K562 (cell line): ENCODE results near the gene CSRNP3. TPM values are rescaled to one million over a fixed set of nuclear protein-coding genes. Genes with fewer than 3 reads are reported as not detected.

Source experiments
- ATAC-seq: fragments of 200-7000 bp; cut with Tn5 transposase; 3 replicates; pipeline ENCODE4 v1.9.1; 2020; ENCODE audit warnings: moderate library complexity
- BruUV-seq: library from RNA; stranded (reverse); fragments of 400-500 nt; replicated peaks from 2 replicates; lab custom pipeline; 2021; lab: Mats Ljungman, UMichigan
- CTCF ChIA-PET: fragments of 300-600 bp; formaldehyde crosslinking; extraction: SDS; loops from one replicate; lab custom pipeline; 2021; ENCODE audit warnings: low intra/inter-chr PET ratio; lab: Yijun Ruan, JAX
- POLR2A ChIA-PET: fragments of 300-600, 350-650 bp; sonication (Branson Sonifier 250); formaldehyde crosslinking; extraction: SDS; loops from one replicate; lab custom pipeline; 2021; ENCODE audit warnings: antibody characterized with exemption, inconsistent platforms; lab: Yijun Ruan, JAX
- DNase-seq, 4 experiments: peaks; one replicate each; pipeline versions ENCODE4 v3.0.0 to v3.0.0-alpha.2; 2011 to 2018; ENCODE audit warnings: low spot score in 3 of 4, mixed read lengths in 3 of 4; ENCODE audit errors: extremely low read depth in 1 of 4
- FAIRE-seq: peaks from 2 replicates; lab custom pipeline; 2011; peaks lifted over from hg19 to GRCh38; lab: Jason Lieb, UNC
- H2AFZ ChIP-seq: 2 replicates; pipeline ENCODE4 v1.6.0; 2011; ENCODE audit warnings: low read depth, low read length, control low read depth, inconsistent platforms
- H3K27ac ChIP-seq: fragments of 200-600 bp; 3 replicates; pipeline ENCODE4 v1.8.0; 2011; ENCODE audit warnings: low read depth, mild to moderate bottlenecking, control low read depth, inconsistent platforms, low read length, moderate library complexity, mixed read lengths; ENCODE audit errors: extremely low read depth
- H3K27me3 ChIP-seq, 2 experiments: fragments of 300-600 bp in 1 of 2; 2 replicates in 1 of 2; 3 replicates in 1 of 2; pipeline versions ENCODE4 v1.6.0 to v1.8.0; 2011; ENCODE audit warnings: inconsistent platforms in 2 of 2, low read length in 2 of 2, mild to moderate bottlenecking in 1 of 2, mixed read lengths in 1 of 2, moderate library complexity in 1 of 2; ENCODE audit not compliant: control insufficient read depth in 2 of 2, insufficient read depth in 2 of 2
- H3K36me3 ChIP-seq: fragments of 300-600 bp; 3 replicates; pipeline ENCODE4 v1.8.0; 2011; ENCODE audit warnings: mild to moderate bottlenecking, low read length, inconsistent platforms; ENCODE audit not compliant: control insufficient read depth, insufficient read depth
- H3K4me1 ChIP-seq, 2 experiments: fragments of 200-600 bp in 1 of 2; replicated peaks in 1 of 2; 2 replicates in 1 of 2; 3 replicates in 1 of 2; pipeline versions ENCODE4 v1.5.1 to v1.8.0; 2011; ENCODE audit warnings: inconsistent platforms in 2 of 2, low read length in 2 of 2, mild to moderate bottlenecking in 1 of 2, mixed read lengths in 1 of 2, moderate library complexity in 1 of 2; ENCODE audit not compliant: control insufficient read depth in 2 of 2, insufficient read depth in 2 of 2
- H3K4me2 ChIP-seq: 2 replicates; pipeline ENCODE4 v1.6.1; 2011; ENCODE audit warnings: low read length, control low read depth, inconsistent platforms, mixed read lengths; ENCODE audit not compliant: insufficient read depth
- H3K4me3 ChIP-seq: fragments of 200-600 bp; sonication (generic), shearing (Covaris generic); 2 replicates; pipeline ENCODE4 v1.5.1; 2016; ENCODE audit warnings: control low read depth, inconsistent platforms
- H3K79me2 ChIP-seq: fragments of 200-600 bp; 3 replicates; pipeline ENCODE4 v1.8.0; 2011; ENCODE audit warnings: low read length, inconsistent platforms; ENCODE audit not compliant: control insufficient read depth, insufficient read depth
- H3K9ac ChIP-seq, 2 experiments: 2 replicates each; pipeline versions ENCODE4 v1.6.0 to v1.6.1; 2011; ENCODE audit warnings: low read depth in 2 of 2, low read length in 2 of 2, control low read depth in 1 of 2, inconsistent platforms in 1 of 2, mild to moderate bottlenecking in 1 of 2, mixed read lengths in 1 of 2; ENCODE audit not compliant: insufficient read depth in 1 of 2
- H3K9me1 ChIP-seq: one replicate; pipeline ENCODE4 v1.6.0; 2011; ENCODE audit warnings: inconsistent platforms, mild to moderate bottlenecking, low read length, moderate library complexity; ENCODE audit not compliant: control insufficient read depth, insufficient read depth
- H3K9me3 ChIP-seq: replicated peaks from 2 replicates; pipeline ENCODE4 v1.5.1; 2011; ENCODE audit warnings: low read depth, low read length, inconsistent platforms; ENCODE audit not compliant: control insufficient read depth, insufficient read depth
- H4K20me1 ChIP-seq: replicated peaks from 2 replicates; pipeline ENCODE4 v1.6.1; 2011; ENCODE audit warnings: low read length, inconsistent platforms, mixed read lengths; ENCODE audit not compliant: control insufficient read depth, insufficient read depth
- BHLHE40 ChIP-seq: IDR thresholded peaks from 2 replicates; pipeline ENCODE4 v1.6.1; 2011; ENCODE audit warnings: low read length, improper control_type of control experiment
- CBFB ChIP-seq: sonication (generic); formaldehyde crosslinking; IDR thresholded peaks from 2 replicates; pipeline ENCODE4 v1.4.0; 2020; ENCODE audit warnings: mild to moderate bottlenecking, missing genetic modification reagents
- CBX1 ChIP-seq: sonication (generic); IDR thresholded peaks from 2 replicates; pipeline ENCODE4 v1.6.1; 2016; ENCODE audit warnings: antibody characterized with exemption, low read depth, mild to moderate bottlenecking
- MTA1 ChIP-seq: fragments of 450-650 bp; IDR thresholded peaks from 2 replicates; pipeline ENCODE4 v1.6.1; 2017; ENCODE audit warnings: borderline replicate concordance
- RBBP5 ChIP-seq: fragments of 200-600 bp; sonication (generic); IDR thresholded peaks from 2 replicates; pipeline ENCODE4 v1.6.1; 2012; ENCODE audit warnings: borderline replicate concordance, mild to moderate bottlenecking, low read length, control low read depth, inconsistent platforms; ENCODE audit not compliant: insufficient read depth, poor library complexity, severe bottlenecking
- RBM17 ChIP-seq: fragments of 200-400 bp; formaldehyde crosslinking; IDR thresholded peaks from 2 replicates; pipeline ENCODE4 v1.6.1; 2017; ENCODE audit warnings: low read depth, mild to moderate bottlenecking, low read length, borderline replicate concordance
- SREBF2 ChIP-seq: sonication (generic); formaldehyde crosslinking; IDR thresholded peaks from 2 replicates; pipeline ENCODE4 v1.4.0; 2020; ENCODE audit warnings: mild to moderate bottlenecking, missing genetic modification reagents
- ZNF224 ChIP-seq: sonication (generic); formaldehyde crosslinking; IDR thresholded peaks from 2 replicates; pipeline ENCODE4 v1.8.0; 2022; ENCODE audit warnings: mild to moderate bottlenecking, missing genetic modification reagents
- ZNF41 ChIP-seq: fragments of 250-450 bp; sonication (Bioruptor Pico); conservative IDR thresholded peaks from 2 replicates; pipeline ENCODE4 v1.4.0; 2020; ENCODE audit warnings: mild to moderate bottlenecking
- WGBS: fragments of 100-300 bp; shearing (Covaris generic); methylation state at CpG from one replicate; pipeline ENCODE4 v1.1.6; 2016; ENCODE audit warnings: low coverage, mixed read lengths; ENCODE audit not compliant: insufficient coverage; ENCODE audit errors: missing lambda C conversion rate; 5-methylcytosine and 5-hydroxymethylcytosine counted together
- in situ Hi-C: fragments of 300-500 bp; cut with MboI; formaldehyde crosslinking; loops from 4 replicates; pipeline ENCODE4 v1.15.0; 2018; ENCODE audit warnings: inconsistent platforms, mixed read lengths
- intact Hi-C: fragments of 100-400 bp; cut with micrococcal nuclease; formaldehyde crosslinking; loops from 2 replicates; pipeline ENCODE4 v1.14.2; 2022
- polyA plus RNA-seq, 8 experiments: library from polyadenylated mRNA; depleted of rRNA in 4 of 8; stranded (reverse) in 5 of 8; unstranded in 3 of 8; fragments of >200 nt; fragmentation: Nextera tagmentation in 2 of 8; fragmentation: Illumina TruSeq in 1 of 8; extraction: Ambion mirVana in 2 of 8; extraction: Trizol in 1 of 8; gene quantifications; 2 replicates each; pipeline versions ENCODE4 v1.2.1 to v1.2.3, GENCODE V29; 2011 to 2014; ENCODE audit warnings: inconsistent platforms in 1 of 8, missing spikeins in 1 of 8
- total RNA-seq, 7 experiments: library from RNA; depleted of rRNA in 6 of 7; stranded (reverse); fragments of >200 nt in 6 of 7; fragmentation: Illumina TruSeq in 2 of 7; extraction: Trizol in 2 of 7; gene quantifications; 2 replicates each; pipeline versions ENCODE4 v1.2.1 to v1.2.3, GENCODE V29; 2011 to 2021; ENCODE audit warnings: low replicate concordance in 1 of 7
- TF ChIP-seq, protein P1 (sequence below): fragments of 450-650 bp; formaldehyde crosslinking; IDR thresholded peaks from 2 replicates; pipeline ENCODE4 v1.4.0; 2020; ENCODE audit warnings: mild to moderate bottlenecking
- TF ChIP-seq, protein P2 (sequence below): fragments of 250-450 bp; sonication (Bioruptor Pico); IDR thresholded peaks from 2 replicates; pipeline ENCODE4 v1.4.0; 2020; ENCODE audit warnings: mild to moderate bottlenecking

Gene CSRNP3
- total and polyA plus RNA-seq, 9 of the 15 experiments (the other 6 are each of a cell fraction or from before 2014, with no cell fraction given): not detected

DNA sequence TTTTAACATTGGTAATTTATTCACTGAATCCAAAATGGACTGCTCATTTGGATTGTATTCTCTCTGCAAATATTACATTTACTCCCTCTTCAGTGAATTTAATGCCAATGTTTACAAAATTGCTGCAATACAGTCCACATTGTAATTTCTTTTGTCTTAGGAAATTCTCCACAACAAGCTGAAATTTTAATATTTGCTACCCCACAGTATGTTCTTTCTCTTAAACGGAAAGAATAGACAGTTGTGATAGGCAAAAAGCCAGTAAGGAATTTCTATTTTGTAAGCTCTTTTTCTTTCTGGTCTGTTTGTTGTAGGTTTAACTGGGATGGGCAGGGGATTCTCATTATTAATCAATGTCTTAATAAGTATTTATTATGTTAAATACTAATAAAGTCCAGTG lies 92.0 kb downstream of the CSRNP3 start:
- no peaks in the 10 kb centered on the region for H3K36me3 ChIP-seq
- intact Hi-C loops: no loop called here
- H3K9me3 ChIP-seq: no peaks in the 10 kb centered on the region
- DNase-seq: no peak
- no peaks in the 10 kb centered on the region for H4K20me1 ChIP-seq
- BruUV-seq: no TSS peak
- no peak for ATAC-seq
- POLR2A ChIA-PET: no interaction called here
- no peaks in the 10 kb centered on the region for H3K9me1 ChIP-seq
- no peak overlapping the region for H2AFZ ChIP-seq
- no peak for FAIRE-seq
- no peak overlapping the region for H3K27ac ChIP-seq
- H3K4me3 ChIP-seq: no peak overlapping the region
- 8% methylated on average over 1 of the region's 1 CpG for WGBS
- no peaks in the 10 kb centered on the region for H3K79me2 ChIP-seq
- no peak overlapping the region for H3K9ac ChIP-seq
- CTCF ChIA-PET: no interaction called here
- TF ChIP-seq RBM17: no peak
- TF ChIP-seq CBX1: no peak
- TF ChIP-seq ZNF224 (CRISPR knock-in tag): no peak
- TF ChIP-seq RBBP5: no peak
- TF ChIP-seq, protein P1, sequence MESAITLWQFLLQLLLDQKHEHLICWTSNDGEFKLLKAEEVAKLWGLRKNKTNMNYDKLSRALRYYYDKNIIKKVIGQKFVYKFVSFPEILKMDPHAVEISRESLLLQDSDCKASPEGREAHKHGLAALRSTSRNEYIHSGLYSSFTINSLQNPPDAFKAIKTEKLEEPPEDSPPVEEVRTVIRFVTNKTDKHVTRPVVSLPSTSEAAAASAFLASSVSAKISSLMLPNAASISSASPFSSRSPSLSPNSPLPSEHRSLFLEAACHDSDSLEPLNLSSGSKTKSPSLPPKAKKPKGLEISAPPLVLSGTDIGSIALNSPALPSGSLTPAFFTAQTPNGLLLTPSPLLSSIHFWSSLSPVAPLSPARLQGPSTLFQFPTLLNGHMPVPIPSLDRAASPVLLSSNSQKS (CRISPR knock-in tag): no peak
- TF ChIP-seq SREBF2 (CRISPR knock-in tag): no peak
- no peak for TF ChIP-seq BHLHE40
- TF ChIP-seq, protein P2, sequence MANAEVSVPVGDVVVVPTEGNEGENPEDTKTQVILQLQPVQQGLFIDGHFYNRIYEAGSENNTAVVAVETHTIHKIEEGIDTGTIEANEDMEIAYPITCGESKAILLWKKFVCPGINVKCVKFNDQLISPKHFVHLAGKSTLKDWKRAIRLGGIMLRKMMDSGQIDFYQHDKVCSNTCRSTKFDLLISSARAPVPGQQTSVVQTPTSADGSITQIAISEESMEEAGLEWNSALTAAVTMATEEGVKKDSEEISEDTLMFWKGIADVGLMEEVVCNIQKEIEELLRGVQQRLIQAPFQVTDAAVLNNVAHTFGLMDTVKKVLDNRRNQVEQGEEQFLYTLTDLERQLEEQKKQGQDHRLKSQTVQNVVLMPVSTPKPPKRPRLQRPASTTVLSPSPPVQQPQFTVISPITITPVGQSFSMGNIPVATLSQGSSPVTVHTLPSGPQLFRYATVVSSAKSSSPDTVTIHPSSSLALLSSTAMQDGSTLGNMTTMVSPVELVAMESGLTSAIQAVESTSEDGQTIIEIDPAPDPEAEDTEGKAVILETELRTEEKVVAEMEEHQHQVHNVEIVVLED: no peak
- no peak for TF ChIP-seq CBFB (CRISPR knock-in tag)
- no peak for TF ChIP-seq ZNF41 (CRISPR knock-in tag)
- TF ChIP-seq MTA1: no peak
- no peak overlapping the region for H3K4me2 ChIP-seq
- in situ Hi-C loops: no loop called here
- no peaks in the 10 kb centered on the region for H3K27me3 ChIP-seq
- H3K4me1 ChIP-seq: no peaks in the 10 kb centered on the region
